ENCODE results near the gene CCR9. TPM values are rescaled to one million over a fixed set of nuclear protein-coding genes. Genes with fewer than 3 reads are reported as not detected.

CCR9 gene
- polyA plus RNA-seq, 4 donors: 0.09 to 0.23 (median 0.19) TPM; not detected in 1

DNA sequence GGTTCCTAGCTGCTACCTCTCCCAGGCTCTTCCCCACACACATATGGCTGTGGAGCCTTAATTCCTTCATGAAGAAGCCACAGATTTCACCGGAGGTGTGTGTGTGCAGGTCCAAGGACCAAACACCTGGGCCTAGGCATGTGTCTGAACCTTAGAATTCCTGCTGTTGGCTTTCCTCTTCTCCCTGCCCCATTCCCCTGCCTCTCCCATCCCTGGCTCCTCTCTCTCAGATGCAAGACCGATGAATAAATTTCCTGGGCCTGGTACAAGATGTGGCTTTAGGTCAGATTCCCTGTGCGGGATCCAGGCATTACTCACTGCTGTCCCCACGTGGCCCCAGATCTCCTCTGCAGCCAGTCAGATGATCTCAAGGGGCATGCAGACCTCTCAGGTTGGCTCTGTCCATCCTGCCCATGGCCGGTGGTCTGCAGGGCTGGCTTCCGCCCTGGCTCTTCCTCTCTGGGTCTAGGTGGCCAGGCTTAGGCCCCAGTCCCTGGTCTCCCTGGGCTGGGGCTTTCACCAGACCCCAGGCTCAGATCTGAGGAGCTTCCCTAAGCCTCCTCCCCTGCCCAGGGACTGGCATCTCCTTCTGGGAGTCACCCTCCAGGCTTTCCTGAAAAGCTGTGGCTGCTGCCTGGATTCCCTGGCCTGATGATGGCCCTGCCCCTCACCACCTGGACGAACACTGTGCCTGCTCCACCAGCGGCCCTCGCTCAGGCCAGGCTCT, 20.5 kb downstream of the CCR9 start:
- no peak for DNase-seq (ENCODE audit: low read depth in 4 of 4, low spot score in 3 of 4)

DNA sequence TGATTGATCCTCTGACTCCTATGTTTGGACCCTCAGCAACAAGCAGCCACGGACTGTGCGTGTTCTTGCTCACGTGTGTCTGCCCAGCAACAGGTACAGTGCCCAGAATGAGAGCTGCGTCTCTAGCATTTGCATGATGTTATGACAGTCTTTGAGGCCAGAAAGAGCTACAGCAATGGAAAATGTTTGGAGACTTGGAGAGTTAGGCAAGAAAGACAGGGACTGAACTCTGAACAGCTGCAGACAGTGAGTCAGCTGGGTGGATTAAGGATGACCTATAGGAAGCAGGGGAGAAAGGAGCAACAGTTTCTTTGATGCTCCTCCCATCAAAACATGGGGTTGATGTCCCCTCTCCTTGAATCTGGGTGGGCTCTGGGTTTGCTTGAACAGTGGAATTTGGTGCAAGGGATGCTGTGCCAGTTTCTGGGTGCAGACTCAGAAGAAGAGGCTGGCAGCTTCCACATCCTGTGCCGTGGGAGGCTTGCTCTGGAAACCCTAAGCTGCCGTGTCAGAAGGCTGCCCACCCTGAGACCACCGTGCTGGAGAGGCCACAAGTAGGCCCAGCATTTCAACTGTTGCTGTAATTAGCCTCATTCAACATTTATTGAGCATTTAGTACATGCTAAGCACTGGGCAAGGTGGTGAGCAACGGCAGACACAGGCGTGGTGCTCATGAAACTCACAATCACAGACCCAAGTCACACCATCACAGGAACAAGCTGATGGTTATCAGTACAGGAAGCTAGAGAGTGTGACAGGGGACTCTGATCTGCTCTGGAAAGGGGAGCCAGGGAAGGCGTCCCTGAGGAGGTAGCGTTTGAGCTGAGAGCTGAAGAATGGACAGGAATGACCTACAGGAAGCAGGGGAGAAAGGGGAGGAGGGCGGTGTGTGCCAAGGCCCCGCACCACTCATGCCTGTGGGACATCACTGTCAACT, 21.7 kb downstream of the CCR9 start:
- DNase-seq (ENCODE audit: low read depth in 4 of 4, low spot score in 3 of 4): no peak

DNA sequence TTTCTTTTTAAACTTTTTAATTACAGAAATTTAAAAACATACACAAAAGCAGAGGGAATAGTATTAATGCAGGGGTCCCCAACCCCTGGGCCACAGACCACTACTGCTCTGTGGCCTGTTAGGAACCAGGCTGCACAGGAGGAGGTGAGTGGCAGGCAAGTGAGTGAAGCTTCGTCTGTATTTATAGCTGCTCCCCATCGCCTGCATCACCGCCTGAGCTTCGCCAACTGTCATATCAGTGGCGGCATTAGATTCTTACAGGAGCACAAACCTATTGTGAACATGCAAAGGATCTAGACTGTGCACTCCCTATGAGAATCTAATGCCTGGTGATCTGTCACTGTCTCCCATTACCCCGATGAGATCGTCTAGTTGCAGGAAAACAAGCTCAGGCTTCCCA, 22.4 kb downstream of the CCR9 start:
- DNase-seq (ENCODE audit: low read depth in 4 of 4, low spot score in 3 of 4): no peak

DNA sequence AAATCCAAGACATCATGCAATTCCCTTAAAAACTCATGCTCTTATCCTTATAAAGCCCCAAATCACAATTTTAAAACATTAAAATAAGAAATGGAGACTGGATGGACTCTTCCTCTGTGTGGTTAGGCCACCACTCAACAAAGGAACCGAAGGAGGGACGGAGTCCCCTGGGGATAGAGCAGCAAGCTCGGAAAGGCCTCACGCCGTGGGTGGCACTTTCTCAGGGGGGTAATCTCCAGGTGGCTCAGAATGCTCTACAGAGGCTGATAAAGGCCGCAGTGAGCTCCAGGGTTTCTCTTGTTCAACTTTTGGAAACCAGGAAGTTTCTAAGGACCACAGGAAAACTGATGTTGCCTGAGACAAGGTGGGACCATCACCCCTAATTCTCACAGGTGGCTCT, 23.2 kb downstream of the CCR9 start:
- DNase-seq (ENCODE audit: low read depth in 4 of 4, low spot score in 3 of 4): no peak

DNA sequence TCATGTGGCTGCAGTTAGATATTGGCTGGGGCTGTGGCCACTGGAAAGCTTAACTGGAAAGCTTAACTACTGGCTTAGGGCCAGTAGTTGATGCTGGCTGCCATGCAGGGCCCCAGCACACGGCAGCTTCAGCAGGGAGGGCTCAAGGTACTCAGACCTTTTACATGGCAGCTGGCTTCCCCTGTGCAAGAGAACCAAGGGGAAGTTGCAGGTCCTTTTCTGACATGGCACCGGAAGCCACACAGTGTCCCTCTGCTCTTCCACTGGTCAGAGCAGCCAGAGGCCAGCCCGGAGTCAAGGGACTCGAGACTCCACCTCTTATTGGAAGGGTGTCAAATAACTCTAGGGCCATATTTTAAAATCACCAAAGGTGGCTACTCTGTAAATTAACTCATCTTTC, 24.5 kb downstream of the CCR9 start:
- DNase-seq (ENCODE audit: low read depth in 4 of 4, low spot score in 3 of 4): no peak

- DNase-seq (ENCODE audit: low read depth in 4 of 4, low spot score in 3 of 4): no peak
Measured at GRCh38 chr3:45911511-45912226, 25.3 kb downstream of the CCR9 start.

DNA sequence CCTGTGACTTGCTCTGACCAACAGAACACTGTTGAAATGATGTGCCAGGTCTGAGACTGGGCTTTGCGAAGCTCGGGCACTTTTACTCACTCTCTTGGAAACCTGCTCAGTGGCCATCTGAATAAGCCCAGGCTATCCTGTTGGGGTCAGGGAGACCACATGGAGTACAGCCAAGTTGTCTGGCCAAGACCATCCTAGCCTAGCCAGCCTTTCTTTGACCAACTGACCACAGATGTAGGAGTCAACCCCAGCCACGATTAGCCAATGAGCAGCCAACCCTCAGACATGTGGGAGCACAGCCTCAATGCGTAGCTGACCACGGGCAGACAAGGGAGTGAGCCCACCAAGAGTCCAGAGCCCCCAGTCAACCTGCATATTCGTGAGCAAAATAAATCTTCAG, 26.1 kb downstream of the CCR9 start:
- no peak for DNase-seq (ENCODE audit: low read depth in 4 of 4, low spot score in 3 of 4)

DNA sequence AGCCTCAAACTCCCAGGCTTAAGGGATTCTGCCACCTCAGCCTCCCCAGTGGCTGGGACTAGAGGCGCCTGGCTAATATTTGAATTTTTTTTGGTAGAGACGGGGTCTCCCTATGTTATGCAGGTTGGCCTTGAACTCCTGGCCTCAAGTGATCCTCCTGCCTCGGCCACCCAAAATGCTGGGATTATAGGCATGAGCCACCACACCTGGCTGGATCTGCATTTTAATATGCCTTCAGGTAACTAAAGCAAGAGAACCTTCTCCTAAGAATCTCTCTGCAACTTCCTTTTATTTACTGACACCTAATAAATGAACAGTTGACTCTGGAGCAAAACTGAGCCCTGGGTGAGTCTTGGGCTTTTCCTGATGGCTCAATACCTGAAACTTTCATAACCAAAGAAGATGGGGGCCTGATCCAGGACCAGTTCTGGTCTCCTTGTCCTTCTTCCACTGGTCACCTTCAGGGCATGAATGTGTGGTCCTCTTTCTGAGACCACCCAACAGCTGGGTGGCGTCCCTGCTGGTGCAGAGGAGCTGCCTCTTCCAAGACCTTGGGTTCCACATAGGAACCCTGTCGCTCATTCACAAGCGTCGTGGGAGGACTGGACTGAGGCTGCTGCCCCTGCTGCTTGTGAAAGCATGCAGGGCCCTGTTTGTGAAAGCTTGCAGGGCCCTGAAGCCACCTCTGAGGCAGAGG, 28.2 kb downstream of the CCR9 start:
- DNase-seq (ENCODE audit: low read depth in 4 of 4, low spot score in 3 of 4): no peak

DNA sequence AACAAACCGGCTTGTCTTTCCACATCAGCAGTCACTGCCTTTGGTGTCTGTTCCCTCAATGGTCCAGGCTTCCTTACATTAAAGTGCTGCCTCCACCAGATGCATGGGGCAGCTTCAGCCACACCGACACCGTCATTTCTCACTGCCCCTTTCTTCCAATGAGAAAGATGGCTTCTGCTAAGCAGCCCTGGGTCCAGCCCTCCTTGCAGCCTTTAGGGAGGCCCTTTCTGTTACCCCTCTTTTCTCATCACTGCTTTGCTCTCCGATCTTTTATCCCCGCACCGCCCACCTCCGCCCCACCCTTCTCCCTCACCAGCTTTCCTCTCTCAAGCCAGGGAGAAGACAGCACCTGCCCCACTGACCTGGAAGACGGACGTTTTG, 28.7 kb downstream of the CCR9 start:
- DNase-seq (ENCODE audit: low read depth in 4 of 4, low spot score in 3 of 4): no peak

- DNase-seq (ENCODE audit: low read depth in 4 of 4, low spot score in 3 of 4): no peak
Measured at GRCh38 chr3:45915518-45916231, 29.3 kb downstream of the CCR9 start.

DNA sequence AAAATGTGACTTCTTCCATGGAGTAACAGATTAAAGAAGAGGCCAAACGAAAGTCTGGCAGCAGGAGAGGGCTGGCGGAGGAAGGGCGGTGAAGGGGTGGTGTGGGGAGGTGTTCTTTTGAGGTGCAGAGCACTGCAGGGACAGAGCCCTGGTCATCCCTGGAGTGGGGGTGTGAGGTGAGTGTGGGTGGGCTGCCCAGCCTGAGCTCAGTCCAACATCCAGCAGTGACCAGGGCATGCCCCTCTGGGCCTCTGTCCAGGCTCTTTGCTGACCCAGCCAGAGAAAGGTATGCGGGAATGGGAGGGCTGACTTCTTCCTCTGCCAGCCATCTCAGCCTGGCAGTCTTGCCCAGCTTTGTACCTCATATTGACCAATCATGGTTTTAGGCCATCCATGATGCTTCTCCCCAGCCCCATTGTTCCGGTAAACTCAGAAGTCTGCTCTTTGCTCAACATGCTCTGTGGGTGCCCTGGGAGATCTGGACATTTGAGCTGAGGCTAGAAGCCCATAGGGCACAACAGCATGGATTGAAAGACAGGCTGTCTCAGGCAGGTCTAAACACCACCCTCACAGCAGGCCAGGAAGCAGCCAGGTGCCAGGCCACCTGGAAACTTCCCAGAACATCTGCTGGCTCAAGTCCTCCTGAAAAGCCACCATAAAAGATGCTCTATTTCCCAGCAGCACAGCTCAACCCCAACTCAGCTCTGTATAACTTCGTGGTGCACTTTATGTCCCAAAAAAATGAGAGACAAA, 31.0 kb downstream of the CCR9 start:
- DNase-seq (ENCODE audit: low read depth in 4 of 4, low spot score in 3 of 4): no peak

DNA sequence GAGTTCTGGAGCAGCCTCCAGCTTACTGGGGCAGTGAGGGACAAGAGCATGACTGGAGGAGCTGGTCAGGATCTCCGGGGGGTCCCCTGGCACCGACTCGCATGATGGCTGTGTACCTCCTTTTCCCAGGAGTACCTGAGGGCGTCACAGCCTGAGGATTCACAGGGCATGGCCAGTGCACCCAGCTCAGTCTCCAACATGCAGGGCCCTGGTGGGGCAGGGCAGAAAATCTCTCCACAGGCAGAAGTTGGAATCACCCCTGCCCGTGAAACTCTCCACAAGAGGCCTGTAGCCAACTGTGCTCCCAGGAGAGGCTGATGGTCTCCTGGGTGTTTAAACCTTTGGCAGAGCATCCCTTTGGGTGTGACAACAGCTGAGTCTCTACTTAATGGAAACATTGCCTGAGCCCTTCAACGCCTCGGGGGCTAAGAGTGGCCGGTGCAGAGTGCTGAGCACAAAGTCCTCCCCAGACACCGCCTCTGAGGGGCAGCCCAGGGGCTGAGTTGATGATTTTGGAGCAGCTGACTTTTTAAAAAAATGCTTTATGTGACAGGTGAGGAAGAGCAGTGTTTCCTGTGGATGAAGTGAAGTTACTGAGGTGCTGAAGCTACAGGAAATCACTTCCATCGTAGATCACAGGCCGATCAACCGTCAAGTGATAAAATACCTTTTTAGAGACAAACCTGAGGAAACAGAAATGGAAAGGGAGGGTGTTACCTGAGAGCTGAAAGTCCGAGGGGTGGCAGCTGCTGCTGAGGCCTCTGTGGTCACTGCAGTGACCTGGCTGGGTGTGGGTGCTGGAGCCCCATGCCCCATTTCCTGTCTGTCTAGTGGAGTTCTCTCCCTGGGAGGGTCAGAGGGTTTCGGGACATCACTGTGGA, 35.1 kb downstream of the CCR9 start:
- no peak for DNase-seq (ENCODE audit: low read depth in 4 of 4, low spot score in 3 of 4)

DNA sequence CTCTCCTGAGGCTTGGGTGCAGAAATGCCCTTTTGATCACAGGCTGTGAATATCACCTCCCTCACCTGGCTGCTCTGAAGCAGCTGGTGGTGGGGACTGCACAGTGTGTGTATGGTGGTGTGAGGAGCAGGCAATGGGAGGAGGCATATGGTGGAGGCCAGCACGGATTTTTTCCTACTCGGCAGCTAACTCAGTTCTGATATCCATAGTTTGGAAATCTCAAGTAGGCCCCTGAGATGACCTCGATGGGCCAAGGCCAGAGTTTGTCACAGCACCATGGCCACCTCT, 35.6 kb downstream of the CCR9 start:
- no peak for DNase-seq (ENCODE audit: low read depth in 4 of 4, low spot score in 3 of 4)

DNA sequence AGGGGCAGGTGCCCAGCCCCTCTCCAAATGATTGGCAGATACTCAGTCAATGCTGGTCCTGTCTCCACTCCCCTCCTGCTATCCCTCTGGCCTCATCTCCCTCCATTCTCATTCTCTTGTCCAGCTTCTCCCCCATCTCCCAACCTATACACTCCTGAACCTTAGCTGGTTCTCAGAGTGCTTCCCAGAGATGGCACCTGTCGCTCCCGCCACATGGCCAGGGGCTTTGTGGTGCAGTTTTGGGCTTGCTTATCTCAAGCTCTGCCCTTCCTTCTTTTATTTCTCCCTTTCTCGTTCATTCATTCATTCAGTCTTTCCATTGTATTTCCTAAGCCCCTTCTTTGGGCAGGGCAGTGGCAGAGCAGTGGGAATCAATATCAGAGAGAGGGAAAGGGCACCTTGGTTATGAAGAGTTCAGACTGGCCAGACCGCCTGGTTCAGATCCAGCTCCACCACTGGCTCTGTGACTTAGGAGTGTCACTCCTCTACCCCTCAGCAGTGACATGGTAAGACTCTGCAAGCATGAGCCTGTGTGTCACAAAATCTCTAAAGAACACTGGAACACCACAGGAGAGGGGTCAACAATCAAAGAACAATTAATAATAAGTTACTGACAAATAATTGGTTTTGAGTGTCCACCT, 36.7 kb downstream of the CCR9 start:
- no peak for DNase-seq (ENCODE audit: low read depth in 4 of 4, low spot score in 3 of 4)

- DNase-seq (ENCODE audit: low read depth in 4 of 4, low spot score in 3 of 4): no peak
Measured at GRCh38 chr3:45923755-45924154, 37.4 kb downstream of the CCR9 start.

- DNase-seq (ENCODE audit: low read depth in 4 of 4, low spot score in 3 of 4): no peak
Measured at GRCh38 chr3:45927881-45928280, 41.5 kb downstream of the CCR9 start.

DNA sequence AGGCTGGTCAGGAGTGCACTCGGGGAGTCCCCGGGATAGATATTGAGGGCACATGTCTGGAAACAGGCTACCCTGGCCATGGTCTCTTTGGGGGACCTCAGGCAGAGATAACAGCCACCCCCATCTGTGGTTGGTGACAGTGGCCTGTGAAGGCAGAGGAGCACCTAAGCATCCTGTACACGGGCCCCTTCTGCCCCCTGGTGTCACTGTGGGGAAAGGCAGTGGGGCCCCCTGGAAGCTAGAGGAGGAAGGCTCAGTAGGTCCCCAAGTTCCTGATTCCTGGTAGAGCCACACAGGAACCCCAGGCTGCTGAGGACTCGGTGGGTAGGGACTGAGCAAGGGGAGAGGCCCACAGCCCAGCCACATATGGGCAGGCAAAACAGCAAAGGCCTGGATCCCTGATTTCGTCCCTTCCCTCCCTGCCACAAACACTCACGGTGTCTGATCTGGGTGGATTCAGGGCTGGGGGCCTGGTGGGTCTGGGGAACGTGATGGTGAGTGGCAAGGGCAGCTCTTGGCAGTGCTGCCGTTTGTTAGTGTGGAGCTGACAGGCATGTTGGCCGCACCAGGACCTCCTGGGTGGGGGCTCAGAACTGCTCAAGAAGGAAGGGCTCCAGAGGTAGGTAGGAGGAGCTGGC, 42.8 kb downstream of the CCR9 start:
- no peak for DNase-seq (ENCODE audit: low read depth in 4 of 4, low spot score in 3 of 4)

DNA sequence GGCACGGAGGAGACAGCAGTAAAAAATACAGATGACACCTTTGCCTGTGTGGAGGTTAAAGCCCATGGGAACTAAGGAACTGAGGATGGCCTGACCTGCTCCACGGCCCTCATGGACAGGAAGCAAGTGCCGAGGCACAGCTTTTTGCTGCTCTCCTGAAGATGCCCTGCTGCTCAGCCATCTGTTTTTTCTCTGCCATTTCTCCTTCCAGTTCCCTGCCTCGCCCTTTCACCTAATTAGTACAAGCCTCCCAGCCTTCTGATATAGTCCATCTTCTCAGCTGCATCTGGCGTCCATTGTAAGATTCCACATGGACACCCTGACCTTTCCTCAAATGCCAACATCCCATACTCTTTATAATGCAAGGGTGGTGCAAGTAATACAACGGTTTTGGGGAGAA, 45.2 kb downstream of the CCR9 start:
- no peak for DNase-seq (ENCODE audit: low read depth in 4 of 4, low spot score in 3 of 4)
